D721Med (cell line): ENCODE measurements around the gene SVOPL.

Experiments used
- DNase-seq: peaks from one replicate; pipeline ENCODE4 v3.0.0; 2011; ENCODE audit warnings: low spot score; ENCODE audit not compliant: insufficient read length
- FAIRE-seq: peaks from 2 replicates; lab custom pipeline; 2011; peaks lifted over from hg19 to GRCh38; lab: Jason Lieb, UNC
- CTCF ChIP-seq: IDR thresholded peaks from 2 replicates; pipeline ENCODE4 v1.5.1; 2012; ENCODE audit warnings: mild to moderate bottlenecking, control low read depth; ENCODE audit not compliant: insufficient read depth; ENCODE audit errors: missing control alignments

Gene SVOPL

GRCh38 chr7:138726288-138726687 lies 25.1 kb upstream of the SVOPL start:
- no peak for DNase-seq

GRCh38 chr7:138720286-138720685 lies 19.1 kb upstream of the SVOPL start:
- no peak for FAIRE-seq
- DNase-seq = no peak
- TF ChIP-seq CTCF = no peak

More at GRCh38 chr7:138726288-138726687, 25.1 kb upstream of the SVOPL start:
- peak; percentile 15 for TF ChIP-seq CTCF
- no peak for FAIRE-seq

GRCh38 chr7:138716889-138717288 lies 15.7 kb upstream of the SVOPL start:
- DNase-seq (no peak), FAIRE-seq (no peak)
- TF ChIP-seq CTCF = no peak

DNA sequence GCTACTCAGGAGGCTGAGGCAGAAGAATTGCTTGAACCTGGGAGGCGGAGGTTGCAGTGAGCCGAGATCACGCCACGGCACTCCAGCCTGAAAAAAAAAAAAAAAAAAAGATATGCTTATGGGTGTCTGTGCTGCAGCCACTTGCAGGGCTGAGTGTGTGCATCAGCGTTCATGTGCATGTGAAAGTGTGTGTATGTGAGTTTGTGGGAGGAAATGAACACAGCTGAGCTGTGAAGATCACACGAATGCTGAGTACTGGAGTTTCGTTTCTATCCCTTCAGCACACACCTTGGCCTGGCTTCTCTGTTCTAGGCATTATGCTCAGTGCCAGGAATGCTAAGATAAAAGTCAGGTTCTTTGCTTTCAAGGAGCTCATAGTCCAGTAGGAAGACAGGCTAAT lies 12.0 kb upstream of the SVOPL start:
- FAIRE-seq = no peak
- DNase-seq = no peak

DNA sequence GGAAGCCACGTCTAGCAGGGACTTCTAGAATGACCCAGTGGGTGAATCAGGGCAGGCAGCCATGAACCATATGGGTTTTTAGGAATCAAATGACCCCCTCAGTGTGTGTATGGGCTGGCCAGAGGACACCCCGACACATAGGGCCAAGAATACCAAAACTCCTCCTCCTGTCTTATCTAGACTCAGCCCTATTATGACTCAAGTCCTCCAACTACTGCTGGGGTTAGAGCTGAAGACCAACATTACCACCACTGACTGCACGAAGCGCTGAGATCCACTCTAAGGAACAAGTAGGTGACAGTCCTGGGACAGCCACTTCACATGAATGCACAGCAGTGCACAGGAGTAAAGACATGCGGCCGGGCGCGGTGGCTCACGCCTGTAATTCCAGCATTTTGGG lies 11.5 kb upstream of the SVOPL start:
- FAIRE-seq (no peak), DNase-seq (no peak)
- TF ChIP-seq CTCF = no peak

More for the DNA sequence above, 12.0 kb upstream of the SVOPL start:
- no peak for TF ChIP-seq CTCF

DNA sequence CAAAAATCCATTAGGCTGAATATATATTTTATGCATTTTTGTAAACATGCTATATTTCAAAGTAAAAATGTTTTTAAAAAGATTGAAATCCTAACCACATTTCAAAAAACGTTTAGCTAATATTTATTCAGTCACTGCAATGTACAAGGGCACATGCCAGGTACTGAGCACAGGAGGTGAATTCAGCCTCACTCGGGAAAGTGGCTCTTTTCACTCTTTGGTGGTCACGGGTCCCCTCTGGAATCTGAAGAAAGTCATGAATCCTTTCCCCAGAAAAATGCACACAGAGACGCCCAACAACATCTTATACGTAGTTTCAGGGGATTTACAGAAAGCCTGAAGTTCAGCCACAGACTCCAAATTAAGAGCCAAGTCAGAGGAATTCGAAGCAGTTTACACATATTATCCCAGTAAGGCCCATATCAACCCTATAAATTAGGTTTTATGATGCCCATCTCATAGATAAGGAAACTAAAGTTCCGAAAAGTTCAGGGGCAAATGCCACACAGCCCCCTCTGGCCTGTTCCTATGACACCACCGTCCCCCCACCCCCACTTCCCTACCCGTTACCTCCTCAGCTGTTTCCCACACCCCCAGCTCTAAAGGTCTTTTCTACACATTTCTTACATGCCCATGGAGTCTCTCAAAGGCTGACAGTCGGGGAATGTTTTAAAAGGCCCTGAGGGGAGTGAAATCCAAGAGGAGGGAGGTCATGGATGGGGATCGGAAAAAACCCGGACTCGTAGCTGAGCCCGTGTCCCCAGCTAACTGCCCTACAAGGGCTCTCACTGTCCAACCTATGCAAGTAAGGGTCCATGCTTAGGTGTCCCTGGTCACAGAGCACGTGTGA lies 9.6 kb upstream of the SVOPL start:
- DNase-seq = no peak
- FAIRE-seq = no peak
- no peak for TF ChIP-seq CTCF

DNA sequence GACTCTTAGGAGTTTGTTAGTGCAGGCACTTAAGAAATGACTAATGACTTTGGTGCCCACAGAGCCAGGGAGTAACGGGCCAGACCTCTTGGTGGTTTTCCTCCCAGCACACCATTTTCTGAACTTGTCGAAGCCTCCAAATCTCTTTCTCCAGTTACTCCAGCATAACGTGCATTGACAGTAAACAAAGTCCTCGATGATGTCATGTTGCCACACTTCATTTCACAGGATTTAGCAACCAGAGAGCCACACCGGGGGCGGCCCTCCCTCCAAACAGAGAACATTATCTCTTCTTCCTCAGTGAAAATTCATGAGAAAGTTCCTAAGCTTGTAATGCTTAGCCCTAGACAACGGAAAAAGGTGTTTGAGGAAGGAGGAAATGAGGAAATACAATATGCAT lies 4.0 kb upstream of the SVOPL start:
- FAIRE-seq (no peak), DNase-seq (no peak)
- TF ChIP-seq CTCF = no peak
